ENCODE results near the gene ZMIZ1. TPM values are rescaled to one million over a fixed set of nuclear protein-coding genes. Genes with fewer than 3 reads are reported as not detected.

The ZMIZ1 gene
- total and polyA plus RNA-seq, 2 donors from 2014 or later, result 14.2 to 97.6 TPM

DNA sequence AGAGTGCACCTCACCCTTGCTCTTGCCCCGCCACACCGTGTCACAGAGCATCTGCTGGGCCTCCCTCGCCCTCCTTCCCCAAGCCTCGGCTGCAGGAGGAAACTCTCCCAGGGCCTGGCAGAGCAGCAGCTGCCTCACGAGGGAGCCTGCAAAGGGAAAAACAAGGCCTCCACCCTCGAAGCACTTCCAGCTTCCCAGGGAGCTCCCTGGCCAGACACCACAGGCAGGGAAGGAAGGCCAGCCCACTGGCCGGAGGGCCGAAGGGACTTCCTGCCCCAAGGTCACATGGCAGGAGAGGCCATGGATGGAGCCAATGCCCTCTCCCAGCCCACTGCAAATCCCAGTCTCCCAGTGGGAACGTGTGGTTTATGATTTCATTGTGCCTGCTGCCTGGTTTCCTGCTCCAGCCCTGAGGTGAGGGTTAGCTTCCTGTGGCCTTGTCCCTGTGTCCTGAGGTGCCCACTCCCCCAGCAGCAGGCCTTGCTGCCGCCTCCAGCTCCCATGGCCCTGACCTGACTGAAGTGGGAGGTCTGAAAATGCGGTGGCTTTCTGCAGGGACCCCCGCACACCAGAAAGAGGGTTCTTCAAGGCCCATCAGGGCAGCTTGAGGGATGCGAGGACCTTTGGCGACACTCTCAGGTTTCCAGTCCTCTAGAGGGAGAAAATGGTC is 178.0 kb downstream of the ZMIZ1 start:
- Histone ChIP-seq H3K4me3 (ENCODE audit: low read length in 3 of 3) (no peak overlapping the region), H3K4me1 (ENCODE audit: control insufficient read depth in 2 of 3, insufficient read depth in 2 of 3, low read depth in 1 of 3, low read length in 3 of 3) (peaks cover 0 to 55% (median 25%) of the 10 kb centered on the region in 3 donors), H3K9me3 (ENCODE audit: control insufficient read depth in 2 of 3, insufficient read depth in 1 of 3, low read length in 3 of 3) (no peaks in the 10 kb centered on the region), H3K27me3 (ENCODE audit: control insufficient read depth, insufficient read depth, low read length) (no peaks in the 10 kb centered on the region), H3K9ac (ENCODE audit: low read length in 3 of 3) (peak overlapping the region in 1 of 3 donors; percentile 61), H3K36me3 (ENCODE audit: control insufficient read depth in 2 of 3, insufficient read depth in 3 of 3, low read length in 3 of 3) (no peaks in the 10 kb centered on the region), H3K27ac (ENCODE audit: low read depth in 2 of 2, low read length in 2 of 2) (peak overlapping the region; percentile 60 to 71)
- TF ChIP-seq, protein P1, sequence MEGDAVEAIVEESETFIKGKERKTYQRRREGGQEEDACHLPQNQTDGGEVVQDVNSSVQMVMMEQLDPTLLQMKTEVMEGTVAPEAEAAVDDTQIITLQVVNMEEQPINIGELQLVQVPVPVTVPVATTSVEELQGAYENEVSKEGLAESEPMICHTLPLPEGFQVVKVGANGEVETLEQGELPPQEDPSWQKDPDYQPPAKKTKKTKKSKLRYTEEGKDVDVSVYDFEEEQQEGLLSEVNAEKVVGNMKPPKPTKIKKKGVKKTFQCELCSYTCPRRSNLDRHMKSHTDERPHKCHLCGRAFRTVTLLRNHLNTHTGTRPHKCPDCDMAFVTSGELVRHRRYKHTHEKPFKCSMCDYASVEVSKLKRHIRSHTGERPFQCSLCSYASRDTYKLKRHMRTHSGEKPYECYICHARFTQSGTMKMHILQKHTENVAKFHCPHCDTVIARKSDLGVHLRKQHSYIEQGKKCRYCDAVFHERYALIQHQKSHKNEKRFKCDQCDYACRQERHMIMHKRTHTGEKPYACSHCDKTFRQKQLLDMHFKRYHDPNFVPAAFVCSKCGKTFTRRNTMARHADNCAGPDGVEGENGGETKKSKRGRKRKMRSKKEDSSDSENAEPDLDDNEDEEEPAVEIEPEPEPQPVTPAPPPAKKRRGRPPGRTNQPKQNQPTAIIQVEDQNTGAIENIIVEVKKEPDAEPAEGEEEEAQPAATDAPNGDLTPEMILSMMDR (IDR thresholded peaks at IDR 0.05; ENCODE audit: borderline replicate concordance, extremely low read depth, insufficient read depth), result no peak
- FAIRE-seq, result no peak
- intact Hi-C loops (cut with DNase I), result no loop called here
- peak in 2 of 5 donors; percentile 44 to 93 for DNase-seq

DNA sequence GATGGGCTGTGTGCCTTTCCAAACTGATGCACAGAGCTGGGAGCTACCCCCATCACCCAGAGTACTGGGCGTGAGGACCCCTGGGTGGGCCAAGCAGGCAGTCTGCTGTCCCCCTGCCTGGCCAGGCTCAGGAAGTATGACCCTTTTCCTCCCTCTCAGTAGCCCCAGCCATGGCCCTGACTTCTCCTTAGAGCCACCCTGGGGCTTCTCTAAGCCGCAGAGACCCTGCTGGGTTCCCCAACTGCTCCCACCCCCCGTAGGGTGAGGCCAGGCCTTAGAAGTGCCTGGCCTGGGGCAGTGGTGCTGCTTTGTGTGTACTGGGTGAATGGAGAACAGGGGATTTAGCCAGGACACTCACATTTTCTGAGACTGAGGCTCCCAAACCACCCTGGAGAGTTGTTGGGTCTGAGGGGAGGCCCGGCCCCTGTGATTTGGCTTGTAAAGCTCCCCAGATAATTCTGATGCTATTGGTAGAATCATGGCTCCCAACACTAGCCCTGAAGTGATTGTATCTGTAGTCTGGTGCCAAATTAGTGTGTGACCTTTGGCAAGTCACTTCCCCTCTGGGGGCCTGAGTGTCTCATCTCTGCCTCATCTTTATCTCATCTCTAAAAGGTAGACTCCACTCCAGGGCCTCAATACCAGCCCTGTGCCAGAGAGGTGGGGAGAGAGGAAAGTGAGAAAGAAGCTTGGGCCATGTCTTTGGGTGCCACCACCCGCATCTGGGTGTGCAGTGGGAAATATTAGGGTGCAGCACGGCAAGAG is 178.8 kb downstream of the ZMIZ1 start:
- intact Hi-C loops (cut with DNase I), result no loop called here
- FAIRE-seq (no peak), DNase-seq (no peak)
- Histone ChIP-seq H3K4me1 (ENCODE audit: control insufficient read depth in 2 of 3, insufficient read depth in 2 of 3, low read depth in 1 of 3, low read length in 3 of 3) (peaks cover 0 to 51% (median 23%) of the 10 kb centered on the region in 3 donors), H3K9ac (ENCODE audit: low read length in 3 of 3) (peak overlapping the region in 1 of 3 donors; percentile 61), H3K36me3 (ENCODE audit: control insufficient read depth in 2 of 3, insufficient read depth in 3 of 3, low read length in 3 of 3) (no peaks in the 10 kb centered on the region), H3K4me3 (ENCODE audit: low read length in 3 of 3) (no peak overlapping the region), H3K9me3 (ENCODE audit: control insufficient read depth in 2 of 3, insufficient read depth in 1 of 3, low read length in 3 of 3) (no peaks in the 10 kb centered on the region), H3K27me3 (ENCODE audit: control insufficient read depth, insufficient read depth, low read length) (no peaks in the 10 kb centered on the region), H3K27ac (ENCODE audit: low read depth in 2 of 2, low read length in 2 of 2) (peak overlapping the region; percentile 60 to 68)
- TF ChIP-seq, protein P1 (IDR thresholded peaks at IDR 0.05; ENCODE audit: borderline replicate concordance, extremely low read depth, insufficient read depth), result no peak

DNA sequence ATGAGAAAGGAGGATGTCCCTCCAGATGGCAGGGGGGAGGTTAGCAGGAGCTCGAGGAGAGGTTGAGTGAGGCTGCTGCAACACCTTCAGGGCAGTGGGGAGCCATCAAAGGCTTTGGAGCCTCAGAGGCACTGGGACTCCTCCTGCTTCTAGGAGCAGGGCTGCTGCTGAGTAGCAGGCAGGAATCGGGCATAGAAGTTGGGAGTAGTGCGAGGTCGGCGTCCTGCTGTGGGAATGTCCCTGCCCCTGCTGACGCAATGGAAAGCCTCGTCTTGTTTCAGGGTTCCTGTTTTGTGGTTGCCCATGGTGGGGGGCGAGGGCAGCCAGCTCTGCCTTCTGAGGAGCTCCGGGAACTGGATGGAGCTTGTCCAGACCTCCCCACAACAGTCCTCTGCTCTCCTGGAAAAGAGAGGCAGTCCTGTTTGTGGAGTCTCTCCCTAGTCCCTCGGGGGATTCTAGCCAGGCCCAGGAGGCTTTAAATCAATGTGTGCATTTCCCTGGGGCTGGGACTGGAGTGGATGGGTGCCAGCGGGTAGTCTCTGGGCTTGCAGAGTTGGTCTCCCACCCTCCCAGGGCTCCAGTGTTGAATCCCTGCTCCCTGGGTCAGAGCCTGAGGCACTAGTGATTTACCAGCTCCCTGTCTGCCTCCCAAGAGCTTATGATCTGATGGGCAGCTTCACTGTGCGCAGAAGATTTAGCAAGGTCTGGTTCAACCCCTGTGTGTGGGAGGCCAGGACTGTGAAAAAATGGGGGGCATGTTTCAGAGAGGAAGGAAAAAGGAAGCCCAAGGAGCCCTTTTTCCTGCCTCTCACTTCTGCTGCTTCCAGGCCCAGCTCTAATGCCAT is 179.8 kb downstream of the ZMIZ1 start:
- H3K36me3 ChIP-seq (ENCODE audit: control insufficient read depth in 2 of 3, insufficient read depth in 3 of 3, low read length in 3 of 3), result no peaks in the 10 kb centered on the region
- H3K9me3 ChIP-seq (ENCODE audit: control insufficient read depth in 2 of 3, insufficient read depth in 1 of 3, low read length in 3 of 3), result no peaks in the 10 kb centered on the region
- peak overlapping the region; percentile 60 to 68 for H3K27ac ChIP-seq (ENCODE audit: low read depth in 2 of 2, low read length in 2 of 2)
- no peak overlapping the region for H3K4me3 ChIP-seq (ENCODE audit: low read length in 3 of 3)
- H3K9ac ChIP-seq (ENCODE audit: low read length in 3 of 3), result no peak overlapping the region
- intact Hi-C loops (cut with DNase I), result no loop called here
- H3K4me1 ChIP-seq (ENCODE audit: control insufficient read depth in 2 of 3, insufficient read depth in 2 of 3, low read depth in 1 of 3, low read length in 3 of 3), result peaks cover 0 to 51% (median 23%) of the 10 kb centered on the region in 3 donors
- H3K27me3 ChIP-seq (ENCODE audit: control insufficient read depth, insufficient read depth, low read length), result no peaks in the 10 kb centered on the region
- FAIRE-seq, result no peak
- DNase-seq, result no peak
- TF ChIP-seq, protein P1 (IDR thresholded peaks at IDR 0.05; ENCODE audit: borderline replicate concordance, extremely low read depth, insufficient read depth), result no peak

Data from kidney (tissue), 14 donors.